HL-60 (cell line): ENCODE results near the gene CNTROB.

Experiments used
- CTCF ChIP-seq: IDR thresholded peaks from one replicate; pipeline ENCODE4 v1.5.1; 2011; ENCODE audit warnings: low read length, control low read depth, inconsistent platforms; ENCODE audit not compliant: insufficient read depth
- GABPA ChIP-seq: IDR thresholded peaks from 2 replicates; pipeline ENCODE4 v1.6.1; 2012; ENCODE audit warnings: low read depth
- POLR2AphosphoS5 ChIP-seq: IDR thresholded peaks from 2 replicates; pipeline ENCODE4 v1.6.1; 2012; ENCODE audit warnings: low read depth

- TF ChIP-seq CTCF (no peak), POLR2AphosphoS5 (no peak), GABPA (no peak)
Observed at GRCh38 chr17:7883781-7884386, 48.1 kb upstream of the CNTROB start.
